Measurements from ENCODE around the gene PTPN1. TPM values are rescaled to one million over a fixed set of nuclear protein-coding genes. Genes with fewer than 3 reads are reported as not detected.

PTPN1 gene
- total and polyA plus RNA-seq, 3 donors from 2014 or later: 42.0 to 44.3 (median 44.0) TPM

DNA sequence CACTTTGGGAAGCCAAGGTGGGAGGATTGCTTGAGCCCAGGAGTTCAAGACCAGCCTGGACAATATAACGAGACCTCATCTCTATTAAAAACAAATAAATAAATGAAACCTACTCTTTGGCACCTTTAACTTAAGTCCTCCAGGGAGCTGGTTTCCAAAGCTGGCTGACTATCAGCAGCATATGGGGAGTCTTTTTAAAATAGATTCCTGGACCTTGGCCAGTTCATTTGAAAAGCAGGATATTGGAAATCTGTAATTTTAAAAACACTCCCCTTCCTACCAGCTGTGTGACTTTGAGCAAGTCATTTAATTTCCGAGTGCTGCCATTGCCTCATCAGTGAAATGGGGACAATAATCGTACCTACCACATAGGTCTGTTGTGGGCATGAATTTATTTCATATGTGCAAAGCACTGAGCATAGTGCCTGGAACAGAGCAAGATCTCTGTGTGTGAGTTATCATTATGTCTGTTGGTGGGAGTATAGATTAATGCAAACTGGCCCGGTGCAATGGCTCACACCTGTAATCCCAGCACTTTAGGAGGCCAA lies 40.9 kb upstream of the PTPN1 start:
- intact Hi-C loops (cut with DNase I; ENCODE audit: low total_unique reads): no loop called here
- Histone ChIP-seq H3K4me3 (no peak overlapping the region), H3K4me1 (peaks cover 12% of the 10 kb centered on the region), H3K9me3 (no peaks in the 10 kb centered on the region), H3K27ac (no peak overlapping the region), H3K36me3 (ENCODE audit: low read depth, missing control alignments) (no peaks in the 10 kb centered on the region), H3K27me3 (no peaks in the 10 kb centered on the region)
- WGBS, 2 donors: 84 to 87% methylated on average over 4 of the region's 4 CpGs
- DNase-seq: no peak
- no peak for TF ChIP-seq POLR2A (IDR thresholded peaks at IDR 0.05)
- TF ChIP-seq, protein P1, sequence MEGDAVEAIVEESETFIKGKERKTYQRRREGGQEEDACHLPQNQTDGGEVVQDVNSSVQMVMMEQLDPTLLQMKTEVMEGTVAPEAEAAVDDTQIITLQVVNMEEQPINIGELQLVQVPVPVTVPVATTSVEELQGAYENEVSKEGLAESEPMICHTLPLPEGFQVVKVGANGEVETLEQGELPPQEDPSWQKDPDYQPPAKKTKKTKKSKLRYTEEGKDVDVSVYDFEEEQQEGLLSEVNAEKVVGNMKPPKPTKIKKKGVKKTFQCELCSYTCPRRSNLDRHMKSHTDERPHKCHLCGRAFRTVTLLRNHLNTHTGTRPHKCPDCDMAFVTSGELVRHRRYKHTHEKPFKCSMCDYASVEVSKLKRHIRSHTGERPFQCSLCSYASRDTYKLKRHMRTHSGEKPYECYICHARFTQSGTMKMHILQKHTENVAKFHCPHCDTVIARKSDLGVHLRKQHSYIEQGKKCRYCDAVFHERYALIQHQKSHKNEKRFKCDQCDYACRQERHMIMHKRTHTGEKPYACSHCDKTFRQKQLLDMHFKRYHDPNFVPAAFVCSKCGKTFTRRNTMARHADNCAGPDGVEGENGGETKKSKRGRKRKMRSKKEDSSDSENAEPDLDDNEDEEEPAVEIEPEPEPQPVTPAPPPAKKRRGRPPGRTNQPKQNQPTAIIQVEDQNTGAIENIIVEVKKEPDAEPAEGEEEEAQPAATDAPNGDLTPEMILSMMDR (IDR thresholded peaks at IDR 0.05): no peak

- WGBS, 2 donors: 58 to 60% methylated on average over 2 of the region's 2 CpGs
- no peak overlapping the region for H3K27ac ChIP-seq
- H3K36me3 ChIP-seq (ENCODE audit: low read depth, missing control alignments): no peaks in the 10 kb centered on the region
- TF ChIP-seq POLR2A (IDR thresholded peaks at IDR 0.05): no peak
- TF ChIP-seq, protein P1 (IDR thresholded peaks at IDR 0.05): no peak
- H3K4me3 ChIP-seq: no peak overlapping the region
- no peaks in the 10 kb centered on the region for H3K27me3 ChIP-seq
- no peaks in the 10 kb centered on the region for H3K9me3 ChIP-seq
- intact Hi-C loops (cut with DNase I; ENCODE audit: low total_unique reads): no loop called here
- DNase-seq: no peak
- peaks cover 8% of the 10 kb centered on the region for H3K4me1 ChIP-seq
Measured at GRCh38 chr20:50469796-50470195, 40.4 kb upstream of the PTPN1 start.

GRCh38 chr20:50470264-50470858 lies 39.8 kb upstream of the PTPN1 start:
- H3K4me1 ChIP-seq: peaks cover 13% of the 10 kb centered on the region
- H3K4me3 ChIP-seq: no peak overlapping the region
- H3K27me3 ChIP-seq: no peaks in the 10 kb centered on the region
- WGBS, 2 donors: 64 to 76% methylated on average over 4 of the region's 4 CpGs
- TF ChIP-seq POLR2A (IDR thresholded peaks at IDR 0.05): no peak
- TF ChIP-seq, protein P1 (IDR thresholded peaks at IDR 0.05): no peak
- no peaks in the 10 kb centered on the region for H3K36me3 ChIP-seq (ENCODE audit: low read depth, missing control alignments)
- H3K27ac ChIP-seq: no peak overlapping the region
- intact Hi-C loops (cut with DNase I; ENCODE audit: low total_unique reads): no loop called here
- no peaks in the 10 kb centered on the region for H3K9me3 ChIP-seq
- DNase-seq: no peak

- 67 to 94% methylated on average over 1 of the region's 1 CpG for WGBS, 2 donors
- no peak overlapping the region for H3K4me3 ChIP-seq
- TF ChIP-seq POLR2A (IDR thresholded peaks at IDR 0.05): no peak
- TF ChIP-seq, protein P1 (IDR thresholded peaks at IDR 0.05): no peak
- no peaks in the 10 kb centered on the region for H3K27me3 ChIP-seq
- peaks cover 17% of the 10 kb centered on the region for H3K4me1 ChIP-seq
- no peak for DNase-seq
- no peak overlapping the region for H3K27ac ChIP-seq
- H3K9me3 ChIP-seq: no peaks in the 10 kb centered on the region
- intact Hi-C loops (cut with DNase I; ENCODE audit: low total_unique reads): no loop called here
- no peaks in the 10 kb centered on the region for H3K36me3 ChIP-seq (ENCODE audit: low read depth, missing control alignments)
Measured at GRCh38 chr20:50471231-50471630, 39.0 kb upstream of the PTPN1 start.
